Esophagus muscularis mucosa (tissue), 4 donors: ENCODE results near the gene FGF10. TPM values are rescaled to one million over a fixed set of nuclear protein-coding genes. Genes with fewer than 3 reads are reported as not detected.

ENCODE experiments used
- DNase-seq: peaks from one replicate; pipeline ENCODE4 v3.0.0-alpha.2; 2017; ENCODE audit errors: extremely low spot score
- H3K27ac ChIP-seq, 4 donors: fragments of 200-600 bp; sonication (generic); replicated peaks in 1 of 4; 1 replicate in 3 of 4; 2 replicates in 1 of 4; pipeline ENCODE4 v1.5.1; 2016 to 2019; ENCODE audit warnings: mild to moderate bottlenecking in 1 of 4
- H3K27me3 ChIP-seq, 4 donors: fragments of 200-600 bp; sonication (generic); one replicate each; pipeline versions ENCODE4 v1.5.1 to v1.6.0; 2016 to 2019
- H3K36me3 ChIP-seq, 4 donors: fragments of 200-600 bp; sonication (generic); one replicate each; pipeline ENCODE4 v1.5.1; 2016 to 2019
- H3K4me1 ChIP-seq, 4 donors: fragments of 200-600 bp; sonication (generic); one replicate each; pipeline ENCODE4 v1.5.1; 2016 to 2019
- H3K4me3 ChIP-seq, 4 donors: fragments of 200-600 bp; sonication (generic); 1 replicate in 2 of 4; 2 replicates in 2 of 4; pipeline ENCODE4 v1.5.1; 2016 to 2019; ENCODE audit warnings: mild to moderate bottlenecking in 4 of 4, moderate library complexity in 1 of 4
- H3K9me3 ChIP-seq, 4 donors: fragments of 200-600 bp; sonication (generic); 1 replicate in 3 of 4; 2 replicates in 1 of 4; pipeline ENCODE4 v1.5.1; 2016 to 2019
- CTCF ChIP-seq, 3 experiments: fragments of 200-600 bp in 2 of 3; fragments of 450-650 bp in 1 of 3; sonication (generic) in 2 of 3; IDR thresholded peaks; one replicate each; pipeline ENCODE4 v1.5.1; 2017 to 2019; ENCODE audit warnings: antibody characterized with exemption in 3 of 3, mild to moderate bottlenecking in 2 of 3, moderate library complexity in 1 of 3
- EP300 ChIP-seq: sonication (generic); formaldehyde crosslinking; IDR thresholded peaks from one replicate; pipeline ENCODE4 v1.6.1; 2017; ENCODE audit warnings: antibody characterized with exemption
- POLR2A ChIP-seq: fragments of 450-650 bp; IDR thresholded peaks from one replicate; pipeline ENCODE4 v1.6.1; 2017; ENCODE audit warnings: antibody characterized with exemption, moderate library complexity, mild to moderate bottlenecking, low read depth
- POLR2AphosphoS5 ChIP-seq, 2 donors: sonication (generic); formaldehyde crosslinking; IDR thresholded peaks; one replicate each; pipeline ENCODE4 v1.6.1; 2017; ENCODE audit warnings: antibody characterized with exemption in 2 of 2
- WGBS: methylation state at CpG from one replicate; pipeline ENCODE4 v1.1.5; 2018; 5-methylcytosine and 5-hydroxymethylcytosine counted together
- intact Hi-C: fragments of 100-400 bp; cut with DNase I; formaldehyde crosslinking; loops from one replicate; pipeline ENCODE4 v1.15.1; 2023
- total RNA-seq, 4 donors: library from RNA; depleted of rRNA; stranded (reverse); fragments of >200 nt; gene quantifications; one replicate each; pipeline versions ENCODE4 v1.1.0 to v1.2.1, GENCODE V29; 2016

Gene FGF10
- total RNA-seq, result 10 to 100 TPM in 1 of 4 donors, 1 to 10 TPM in 3; 3.7 to 10.4 (median 5.0) TPM

- DNase-seq, result no peak
- intact Hi-C loops, result no loop called here
- H3K9me3 ChIP-seq, result no peaks in the 10 kb centered on the region
- H3K4me3 ChIP-seq, result peak within 1 kb of the TSS; percentile 57 to 66 (median 57)
- peaks cover 14 to 30% (median 21%) of the 10 kb centered on the region in 4 donors for H3K4me1 ChIP-seq
- no peak for TF ChIP-seq CTCF (IDR thresholded peaks at IDR 0.05)
- peak in 1 of 2 donors; percentile 41 for TF ChIP-seq POLR2AphosphoS5 (IDR thresholded peaks at IDR 0.05)
- no peaks in the 10 kb centered on the region for H3K36me3 ChIP-seq
- peaks cover 0 to 17% (median 0%) of the 10 kb centered on the region in 4 donors for H3K27me3 ChIP-seq
- H3K27ac ChIP-seq, result peak within 1 kb of the TSS; percentile 54 to 80 (median 70)
- 1% methylated on average over 35 of the region's 35 CpGs for WGBS
These were observed at the start of gene FGF10 for GRCh38 chr5:44389090-44389822. Gene FGF10, minus strand, starts transcription at chr5:44389420. Its CDS starts 738 bp downstream, at chr5:44388682.

- TF ChIP-seq POLR2A, result no peak
- no peak for TF ChIP-seq EP300
- no peak for TF ChIP-seq POLR2AphosphoS5 (IDR thresholded peaks at IDR 0.05)
- no peak for TF ChIP-seq CTCF (IDR thresholded peaks at IDR 0.05)
- no peak for DNase-seq
- WGBS, result 96% methylated on average over 1 of the region's 1 CpG
- intact Hi-C loops, result no loop called here
- Histone ChIP-seq H3K27ac (no peak overlapping the region), H3K36me3 (no peaks in the 10 kb centered on the region), H3K27me3 (no peaks in the 10 kb centered on the region), H3K4me1 (no peaks in the 10 kb centered on the region), H3K9me3 (no peaks in the 10 kb centered on the region), H3K4me3 (no peak overlapping the region)
These were observed 37.7 kb upstream of the FGF10 start for GRCh38 chr5:44426944-44427343.

GRCh38 chr5:44412286-44412685, 23.1 kb upstream of the FGF10 start:
- no peak for DNase-seq
- intact Hi-C loops, result no loop called here
- WGBS, result 70% methylated on average over 3 of the region's 3 CpGs
- H3K27me3 ChIP-seq, result no peaks in the 10 kb centered on the region
- TF ChIP-seq POLR2AphosphoS5 (IDR thresholded peaks at IDR 0.05) (no peak), EP300 (no peak), CTCF (IDR thresholded peaks at IDR 0.05) (no peak), POLR2A (no peak)
- H3K27ac ChIP-seq, result no peak overlapping the region
- H3K4me3 ChIP-seq, result no peak overlapping the region
- no peaks in the 10 kb centered on the region for H3K9me3 ChIP-seq
- H3K4me1 ChIP-seq, result no peaks in the 10 kb centered on the region
- no peaks in the 10 kb centered on the region for H3K36me3 ChIP-seq

- intact Hi-C loops, result no loop called here
- no peak for TF ChIP-seq CTCF (IDR thresholded peaks at IDR 0.05)
- TF ChIP-seq EP300, result no peak
- no peak for TF ChIP-seq POLR2A
- TF ChIP-seq POLR2AphosphoS5 (IDR thresholded peaks at IDR 0.05), result no peak
- 86% methylated on average over 2 of the region's 2 CpGs for WGBS
These were observed 12.9 kb upstream of the FGF10 start for GRCh38 chr5:44402084-44402483.

GRCh38 chr5:44401611-44402010, 12.4 kb upstream of the FGF10 start:
- intact Hi-C loops, result no loop called here
- TF ChIP-seq POLR2A (no peak), CTCF (IDR thresholded peaks at IDR 0.05) (no peak), POLR2AphosphoS5 (IDR thresholded peaks at IDR 0.05) (no peak), EP300 (no peak)
- no peaks in the 10 kb centered on the region for H3K4me1 ChIP-seq
- H3K9me3 ChIP-seq, result no peaks in the 10 kb centered on the region
- H3K36me3 ChIP-seq, result no peaks in the 10 kb centered on the region
- no peak overlapping the region for H3K4me3 ChIP-seq
- 63% methylated on average over 4 of the region's 4 CpGs for WGBS
- no peak for DNase-seq
- no peak overlapping the region for H3K27ac ChIP-seq
- H3K27me3 ChIP-seq, result no peaks in the 10 kb centered on the region

More at GRCh38 chr5:44402084-44402483, 12.9 kb upstream of the FGF10 start:
- Histone ChIP-seq H3K36me3 (no peaks in the 10 kb centered on the region), H3K4me1 (no peaks in the 10 kb centered on the region), H3K27ac (no peak overlapping the region), H3K4me3 (no peak overlapping the region), H3K27me3 (no peaks in the 10 kb centered on the region), H3K9me3 (no peaks in the 10 kb centered on the region)
- no peak for DNase-seq
